HepG2 (cell line): Measurements from ENCODE around the gene ALK. TPM values are rescaled to one million over a fixed set of nuclear protein-coding genes. Genes with fewer than 3 reads are reported as not detected.

Experiments
- ATAC-seq: fragments of 200-7000 bp; cut with Tn5 transposase; 3 replicates; pipeline ENCODE4 v1.9.1; 2020; ENCODE audit warnings: mild to moderate bottlenecking, moderate library complexity
- BruUV-seq: library from RNA; stranded (reverse); fragments of 400-500 nt; replicated peaks from 2 replicates; lab custom pipeline; 2021; lab: Mats Ljungman, UMichigan
- CTCF ChIA-PET: fragments of 300-600 bp; formaldehyde crosslinking; extraction: SDS; loops from one replicate; lab custom pipeline; 2021; ENCODE audit warnings: low total read pairs, inconsistent platforms, low intra/inter-chr PET ratio; lab: Yijun Ruan, JAX
- POLR2A ChIA-PET: fragments of 350-600 bp; sonication (Branson Sonifier 250); formaldehyde crosslinking; loops from one replicate; lab custom pipeline; 2020; ENCODE audit warnings: antibody characterized with exemption, inconsistent platforms; lab: Yijun Ruan, JAX
- DNase-seq: peaks from one replicate; pipeline ENCODE4 v3.0.0-alpha.2; 2015; ENCODE audit warnings: low spot score
- FAIRE-seq: peaks from 3 replicates; lab custom pipeline; 2011; peaks lifted over from hg19 to GRCh38; lab: Jason Lieb, UNC
- H2AFZ ChIP-seq: one replicate; pipeline ENCODE4 v1.6.1; 2011; ENCODE audit warnings: low read length, inconsistent platforms
- H3K27ac ChIP-seq: fragments of 300-600 bp; 3 replicates; pipeline ENCODE4 v1.8.0; 2011; ENCODE audit warnings: mixed run types, mild to moderate bottlenecking, mixed read lengths, low read length, inconsistent platforms; ENCODE audit not compliant: insufficient read depth; ENCODE audit errors: extremely low read length
- H3K27me3 ChIP-seq, 2 experiments: fragments of 200-600 bp in 1 of 2; 2 replicates in 1 of 2; 3 replicates in 1 of 2; pipeline versions ENCODE4 v1.6.0 to v1.8.0; 2011; ENCODE audit warnings: low read length in 2 of 2, mild to moderate bottlenecking in 2 of 2, moderate library complexity in 2 of 2, inconsistent platforms in 1 of 2; ENCODE audit not compliant: insufficient read depth in 2 of 2, control insufficient read depth in 1 of 2
- H3K36me3 ChIP-seq, 2 experiments: fragments of 200-600 bp in 1 of 2; replicated peaks in 1 of 2; 2 replicates in 1 of 2; 3 replicates in 1 of 2; pipeline versions ENCODE4 v1.5.1 to v1.8.0; 2011; ENCODE audit warnings: low read length in 2 of 2, inconsistent platforms in 1 of 2; ENCODE audit not compliant: insufficient read depth in 2 of 2, control insufficient read depth in 1 of 2
- H3K4me1 ChIP-seq: 2 replicates; pipeline ENCODE4 v1.5.1; 2012; ENCODE audit warnings: low read length, inconsistent platforms; ENCODE audit not compliant: insufficient read depth
- H3K4me2 ChIP-seq: 2 replicates; pipeline ENCODE4 v1.6.0; 2011; ENCODE audit warnings: low read depth, low read length, inconsistent platforms
- H3K4me3 ChIP-seq, 3 experiments: fragments of 200-600 bp in 1 of 3; sonication (generic), shearing (Covaris generic) in 1 of 3; replicated peaks in 1 of 3; 2 replicates each; pipeline ENCODE4 v1.5.1; 2011 to 2016; ENCODE audit warnings: low read length in 3 of 3, inconsistent platforms in 2 of 3, low read depth in 2 of 3, mild to moderate bottlenecking in 2 of 3, control low read depth in 1 of 3, mixed read lengths in 1 of 3; ENCODE audit not compliant: insufficient read depth in 1 of 3
- H3K79me2 ChIP-seq: one replicate; pipeline ENCODE4 v1.6.1; 2011; ENCODE audit warnings: low read length, inconsistent platforms; ENCODE audit not compliant: insufficient read depth
- H3K9ac ChIP-seq: 2 replicates; pipeline ENCODE4 v1.6.0; 2011; ENCODE audit warnings: mild to moderate bottlenecking, low read depth, low read length, inconsistent platforms; ENCODE audit not compliant: insufficient read depth
- H3K9me3 ChIP-seq: 2 replicates; pipeline ENCODE4 v1.5.1; 2012; ENCODE audit warnings: mild to moderate bottlenecking, low read length
- H4K20me1 ChIP-seq: 2 replicates; pipeline ENCODE4 v1.6.0; 2011; ENCODE audit warnings: inconsistent platforms, mild to moderate bottlenecking, low read length, moderate library complexity; ENCODE audit not compliant: insufficient read depth
- AGO1 ChIP-seq: fragments of 200-400 bp; formaldehyde crosslinking; IDR thresholded peaks from 2 replicates; pipeline ENCODE4 v1.6.1; 2017; ENCODE audit warnings: mild to moderate bottlenecking, low read depth, low read length, moderate library complexity; ENCODE audit not compliant: poor library complexity, severe bottlenecking
- BHLHE40 ChIP-seq: IDR thresholded peaks from 2 replicates; pipeline ENCODE4 v1.6.1; 2011; ENCODE audit warnings: low read length, improper control_type of control experiment
- CEBPB ChIP-seq: IDR thresholded peaks from 2 replicates; pipeline ENCODE4 v1.6.1; 2011; ENCODE audit warnings: low read depth, low read length, improper control_type of control experiment, borderline replicate concordance
- FOXA3 ChIP-seq: IDR thresholded peaks from 2 replicates; pipeline ENCODE4 v1.6.1; 2016; ENCODE audit warnings: missing genetic modification reagents, missing compliant biosample characterization
- HES4 ChIP-seq: sonication (generic); formaldehyde crosslinking; IDR thresholded peaks from 2 replicates; pipeline ENCODE4 v1.9.0; 2021; ENCODE audit warnings: mild to moderate bottlenecking, missing genetic modification reagents, borderline replicate concordance
- HNF4G ChIP-seq, 2 experiments: sonication (generic) in 1 of 2; formaldehyde crosslinking in 1 of 2; IDR thresholded peaks; 2 replicates each; pipeline versions ENCODE4 v1.4.0 to v1.6.1; 2011 to 2020; ENCODE audit warnings: borderline replicate concordance in 2 of 2, low read depth in 2 of 2, mild to moderate bottlenecking in 2 of 2, low read length in 1 of 2, missing genetic modification reagents in 1 of 2, moderate library complexity in 1 of 2
- HOXA5 ChIP-seq: sonication (generic); formaldehyde crosslinking; IDR thresholded peaks from 2 replicates; pipeline ENCODE4 v1.4.0; 2020; ENCODE audit warnings: missing genetic modification reagents
- HOXA9 ChIP-seq: sonication (generic); formaldehyde crosslinking; IDR thresholded peaks from 2 replicates; pipeline ENCODE4 v1.8.1; 2022; ENCODE audit warnings: missing genetic modification reagents, mild to moderate bottlenecking, moderate library complexity, borderline replicate concordance
- MEF2D ChIP-seq: sonication (generic); formaldehyde crosslinking; IDR thresholded peaks from 2 replicates; pipeline ENCODE4 v1.5.1; 2020; ENCODE audit warnings: mild to moderate bottlenecking, missing genetic modification reagents
- ZBTB8A ChIP-seq: sonication (generic); formaldehyde crosslinking; IDR thresholded peaks from 2 replicates; pipeline ENCODE4 v1.4.0; 2020; ENCODE audit warnings: mild to moderate bottlenecking, low read depth, missing genetic modification reagents, borderline replicate concordance
- ZKSCAN8 ChIP-seq: IDR thresholded peaks from 2 replicates; pipeline ENCODE4 v1.6.1; 2016; ENCODE audit warnings: borderline replicate concordance, missing genetic modification reagents, missing compliant biosample characterization
- ZNF512B ChIP-seq: sonication (generic); formaldehyde crosslinking; IDR thresholded peaks from 2 replicates; pipeline ENCODE4 v1.5.1; 2020; ENCODE audit warnings: missing genetic modification reagents, mild to moderate bottlenecking, borderline replicate concordance
- ZNF670 ChIP-seq: sonication (generic); formaldehyde crosslinking; IDR thresholded peaks from 2 replicates; pipeline ENCODE4 v1.8.0; 2022; ENCODE audit warnings: mild to moderate bottlenecking, missing genetic modification reagents, borderline replicate concordance
- ZNF800 ChIP-seq: sonication (generic); formaldehyde crosslinking; IDR thresholded peaks from 2 replicates; pipeline ENCODE4 v1.4.0; 2020; ENCODE audit warnings: missing genetic modification reagents
- WGBS: methylation state at CpG from one replicate; pipeline ENCODE4 v1.1.6; 2017; ENCODE audit warnings: low lambda C conversion rate; 5-methylcytosine and 5-hydroxymethylcytosine counted together
- in situ Hi-C: cut with HindIII; loops from 2 replicates; pipeline ENCODE4 v1.10.0; 2017; ENCODE audit warnings: low pct_unique_long_range_greater_than_20kb; ENCODE audit not compliant: extremely low pct_ligation_motif_present
- intact Hi-C: fragments of 100-400 bp; cut with micrococcal nuclease; formaldehyde crosslinking; loops from one replicate; pipeline ENCODE4 v1.10.0; 2022; ENCODE audit not compliant: unreplicated experiment
- polyA plus RNA-seq, 8 experiments: library from polyadenylated mRNA; depleted of rRNA in 3 of 8; stranded (reverse) in 7 of 8; unstranded in 1 of 8; fragments of >200 nt; fragmentation: Illumina TruSeq in 4 of 8; extraction: Trizol in 4 of 8; gene quantifications; 2 replicates each; pipeline versions ENCODE4 v1.2.1 to v1.2.3, GENCODE V29; 2011 to 2016; ENCODE audit warnings: low read depth in 4 of 8, missing spikeins in 1 of 8, mixed read lengths in 1 of 8; ENCODE audit not compliant: insufficient read depth in 1 of 8
- total RNA-seq, 5 experiments: library from RNA; depleted of rRNA; stranded (reverse); fragments of >200 nt; fragmentation: Illumina TruSeq; extraction: Trizol; gene quantifications; 2 replicates each; pipeline ENCODE4 v1.2.3, GENCODE V29; 2016; ENCODE audit warnings: low read depth in 1 of 5
- TF ChIP-seq, protein P1 (sequence below): sonication (generic); formaldehyde crosslinking; IDR thresholded peaks from 2 replicates; pipeline ENCODE4 v1.5.0; 2020; ENCODE audit warnings: missing genetic modification reagents

ALK gene
- total and polyA plus RNA-seq, 2 of the 13 experiments (the other 11 are each of a cell fraction or from before 2014, with no cell fraction given) = not detected

DNA sequence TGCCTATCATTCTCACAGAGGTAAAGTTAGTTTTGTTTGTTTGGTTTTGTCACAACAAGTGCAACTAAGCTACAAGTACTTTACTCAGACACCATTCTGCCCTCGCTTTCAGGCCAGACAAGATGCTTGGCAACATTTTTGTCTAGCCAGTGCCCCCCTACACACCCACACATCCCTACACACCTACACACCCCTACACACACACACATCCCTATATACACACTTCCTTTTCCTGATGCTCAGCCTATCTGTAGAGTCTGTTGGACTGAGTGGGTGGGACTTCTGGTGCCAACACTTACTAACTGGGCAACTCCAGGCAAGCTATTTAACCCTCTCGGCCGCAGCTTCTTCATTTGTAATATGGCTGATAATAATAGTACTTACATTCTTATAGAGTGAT lies 161.4 kb downstream of the ALK start (continued):
- TF ChIP-seq HNF4G (IDR thresholded peaks at IDR 0.05; ENCODE audit: borderline replicate concordance, low read depth, low read length) = no peak
- no peak for TF ChIP-seq HNF4G (CRISPR knock-in tag; IDR thresholded peaks at IDR 0.05; ENCODE audit: borderline replicate concordance, low read depth)
- no peak for TF ChIP-seq ZKSCAN8
- no peak for TF ChIP-seq BHLHE40
- TF ChIP-seq AGO1 = no peak
- no peak for TF ChIP-seq CEBPB

GRCh38 chr2:29759360-29759759 lies 162.0 kb downstream of the ALK start:
- Histone ChIP-seq H4K20me1 (no peaks in the 10 kb centered on the region), H3K4me1 (no peaks in the 10 kb centered on the region), H3K9me3 (no peaks in the 10 kb centered on the region), H3K4me2 (no peak overlapping the region), H3K36me3 (no peaks in the 10 kb centered on the region), H3K27me3 (peaks cover 0 to 5% of the 10 kb centered on the region in 2 experiments; a peak in 3 of 5 replicates), H3K79me2 (no peaks in the 10 kb centered on the region), H2AFZ (no peak overlapping the region), H3K27ac (no peak overlapping the region), H3K4me3 (no peak overlapping the region), H3K9ac (no peak overlapping the region)
- ATAC-seq (no peak), FAIRE-seq (no peak), DNase-seq (no peak)
- TF ChIP-seq MEF2D (CRISPR knock-in tag) = no peak
- no peak for TF ChIP-seq HOXA5
- no peak for TF ChIP-seq ZNF670 (CRISPR knock-in tag)
- TF ChIP-seq, protein P1, sequence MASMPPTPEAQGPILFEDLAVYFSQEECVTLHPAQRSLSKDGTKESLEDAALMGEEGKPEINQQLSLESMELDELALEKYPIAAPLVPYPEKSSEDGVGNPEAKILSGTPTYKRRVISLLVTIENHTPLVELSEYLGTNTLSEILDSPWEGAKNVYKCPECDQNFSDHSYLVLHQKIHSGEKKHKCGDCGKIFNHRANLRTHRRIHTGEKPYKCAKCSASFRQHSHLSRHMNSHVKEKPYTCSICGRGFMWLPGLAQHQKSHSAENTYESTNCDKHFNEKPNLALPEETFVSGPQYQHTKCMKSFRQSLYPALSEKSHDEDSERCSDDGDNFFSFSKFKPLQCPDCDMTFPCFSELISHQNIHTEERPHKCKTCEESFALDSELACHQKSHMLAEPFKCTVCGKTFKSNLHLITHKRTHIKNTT (CRISPR knock-in tag) = no peak
- TF ChIP-seq HES4 (CRISPR knock-in tag) = no peak
- TF ChIP-seq ZNF800 (CRISPR knock-in tag) = no peak
- TF ChIP-seq ZBTB8A = no peak
- no peak for TF ChIP-seq ZNF512B
- no peak for TF ChIP-seq HOXA9
- TF ChIP-seq FOXA3 = no peak
- BruUV-seq = no TSS peak
- intact Hi-C loops = no loop called here
- WGBS = 19% methylated on average over 4 of the region's 4 CpGs
- in situ Hi-C loops = no loop called here
- CTCF ChIA-PET = no interaction called here
- POLR2A ChIA-PET = no interaction called here
